Choroid plexus epithelial cell (primary cell): ENCODE results near the gene TIMP4.

Experiments used
- DNase-seq: peaks from one replicate; pipeline ENCODE4 v3.0.0-alpha.2; 2010; ENCODE audit warnings: low read depth
- H3K4me3 ChIP-seq: 2 replicates; pipeline ENCODE4 v1.5.1; 2011; ENCODE audit warnings: low read depth, mild to moderate bottlenecking, control low read depth, low read length, moderate library complexity
- CTCF ChIP-seq: conservative IDR thresholded peaks from 2 replicates; pipeline ENCODE4 v1.5.1; 2011; ENCODE audit warnings: low read depth, mild to moderate bottlenecking, control low read depth, inconsistent platforms, low read length, moderate library complexity

Gene TIMP4

GRCh38 chr3:12180218-12180617, 21.5 kb upstream of the TIMP4 start:
- peak; percentile 14 for TF ChIP-seq CTCF
- DNase-seq = peak; percentile 93

GRCh38 chr3:12179441-12179840, 20.7 kb upstream of the TIMP4 start:
- DNase-seq = no peak
- no peak for TF ChIP-seq CTCF
- no peak overlapping the region for H3K4me3 ChIP-seq

More at GRCh38 chr3:12180218-12180617, 21.5 kb upstream of the TIMP4 start:
- no peak overlapping the region for H3K4me3 ChIP-seq

- peak; percentile 77 for DNase-seq
- no peak for TF ChIP-seq CTCF
- H3K4me3 ChIP-seq = no peak overlapping the region
Measured at GRCh38 chr3:12178091-12178820, 19.5 kb upstream of the TIMP4 start.

GRCh38 chr3:12177126-12177525, 18.4 kb upstream of the TIMP4 start:
- TF ChIP-seq CTCF = no peak

GRCh38 chr3:12175844-12176453, 17.2 kb upstream of the TIMP4 start:
- peak; percentile 95 for TF ChIP-seq CTCF
- H3K4me3 ChIP-seq = no peak overlapping the region
- peak; percentile 78 for DNase-seq

More at GRCh38 chr3:12177126-12177525, 18.4 kb upstream of the TIMP4 start:
- no peak overlapping the region for H3K4me3 ChIP-seq
- DNase-seq = no peak

GRCh38 chr3:12175137-12175593, 16.5 kb upstream of the TIMP4 start:
- no peak overlapping the region for H3K4me3 ChIP-seq
- no peak for TF ChIP-seq CTCF
- DNase-seq = no peak
